ENCODE data around the gene FCGR3A.
"Not testable (repeated sequence)": the region's sequence is repeated elsewhere in the genome, so short reads cannot be mapped to it uniquely, and the experiment has no call there.

Gene FCGR3A

DNA sequence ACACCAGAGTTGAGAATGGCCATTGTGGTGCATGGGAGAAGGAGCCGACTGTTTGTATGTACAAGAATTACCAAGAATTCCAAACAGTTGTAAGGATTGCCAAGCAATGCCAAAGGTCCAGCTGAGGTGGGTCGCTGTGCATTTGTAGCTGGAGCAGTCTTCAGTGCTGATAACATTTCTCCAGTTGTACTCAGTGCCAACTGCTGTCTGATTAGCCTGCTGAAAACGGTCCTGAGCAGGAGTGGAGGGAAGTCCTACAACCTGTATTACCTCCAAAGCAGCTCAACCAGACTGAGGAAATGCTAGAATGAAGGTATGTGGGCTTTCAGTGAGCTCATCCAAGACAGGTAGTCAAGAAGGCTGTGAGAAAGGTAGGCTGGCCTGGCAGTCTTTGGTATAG lies 6.5 kb upstream of the FCGR3A start:
- not testable (repeated sequence) for DNase-seq

DNA sequence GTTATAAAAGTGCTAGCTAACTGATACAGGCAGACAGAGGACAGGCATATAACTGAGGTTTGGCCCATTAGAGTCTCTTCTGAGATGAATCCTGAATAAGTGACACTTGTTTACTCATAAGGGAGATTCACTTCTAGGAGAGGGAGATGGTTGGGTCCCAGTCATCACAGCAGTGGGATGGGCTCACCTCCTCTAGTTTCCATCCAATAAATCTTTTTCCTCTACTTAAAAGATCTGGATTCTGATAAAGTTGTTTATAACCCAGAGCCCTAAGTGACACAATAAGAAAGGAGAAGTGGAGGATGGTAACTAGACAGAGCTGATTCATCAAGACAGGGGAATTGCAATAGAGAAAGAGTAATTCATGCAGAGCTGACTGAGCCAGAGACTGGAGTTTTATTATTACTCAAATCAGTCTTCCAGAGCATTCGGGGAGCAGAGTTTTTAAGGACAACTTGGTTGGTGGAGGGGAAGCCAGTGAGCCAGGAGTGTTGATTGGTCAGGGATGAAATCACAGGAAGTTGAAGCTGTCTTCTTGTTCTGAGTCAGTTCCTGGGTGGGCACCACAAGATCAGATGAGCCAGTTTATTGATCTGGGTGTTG lies 5.3 kb upstream of the FCGR3A start:
- not testable (repeated sequence) for DNase-seq

- DNase-seq, result not testable (repeated sequence)
Observed at GRCh38 chr1:161554340-161554739, 4.7 kb upstream of the FCGR3A start.

DNA sequence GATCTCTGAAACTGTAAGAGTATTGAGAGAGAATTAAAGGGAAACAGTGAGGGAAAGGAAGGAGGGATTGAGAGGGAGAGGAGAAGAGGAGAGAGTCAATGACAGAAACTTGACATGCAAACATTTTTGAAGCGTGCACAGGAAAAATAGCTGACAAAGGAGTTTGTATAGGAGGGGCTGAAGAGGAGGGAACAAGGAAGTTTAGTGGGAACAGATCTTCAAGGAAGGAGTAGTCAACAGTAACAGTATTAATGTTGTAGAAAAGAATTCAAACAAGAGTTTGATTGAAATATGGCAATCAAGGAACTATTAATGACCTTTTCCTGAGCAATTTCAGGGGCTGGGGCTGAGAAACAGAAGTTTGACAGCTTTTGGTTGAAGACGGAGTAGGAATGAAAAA lies 4.0 kb upstream of the FCGR3A start:
- not testable (repeated sequence) for DNase-seq

- DNase-seq, result not testable (repeated sequence)
Observed at GRCh38 chr1:161550942-161551341, 1.3 kb upstream of the FCGR3A start.

DNA sequence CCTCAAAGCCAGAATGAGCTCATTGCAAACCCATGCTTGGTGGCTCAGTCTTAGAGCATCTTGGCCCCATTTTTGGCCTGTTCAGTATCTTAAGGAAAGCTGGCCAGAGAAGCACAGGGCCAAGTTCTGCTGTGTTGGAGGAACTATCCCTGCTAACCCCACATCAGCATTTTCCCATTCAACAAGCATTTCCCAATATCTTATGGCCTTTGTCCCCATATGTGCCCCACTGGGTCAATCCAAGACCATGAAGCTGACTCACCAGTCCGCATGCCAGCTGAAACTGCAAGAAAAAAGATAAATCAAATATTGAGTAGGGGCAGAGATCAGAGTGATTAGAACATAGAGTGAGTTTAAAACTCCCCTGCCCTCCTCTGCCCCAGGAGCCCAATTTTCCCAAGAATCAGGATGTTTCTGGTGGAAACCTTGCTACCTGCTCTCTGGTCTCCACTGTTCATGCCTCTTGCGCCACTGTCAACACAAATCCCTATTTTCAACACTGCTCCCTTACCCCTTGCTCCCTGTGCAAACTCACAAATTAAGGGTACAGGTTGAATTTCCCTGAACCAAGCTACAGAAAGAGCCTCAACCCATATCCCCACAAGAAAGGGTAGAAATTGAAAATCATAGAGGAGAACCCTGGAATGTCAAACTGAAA lies 740 bp downstream of the FCGR3A start:
- not testable (repeated sequence) for DNase-seq

DNA sequence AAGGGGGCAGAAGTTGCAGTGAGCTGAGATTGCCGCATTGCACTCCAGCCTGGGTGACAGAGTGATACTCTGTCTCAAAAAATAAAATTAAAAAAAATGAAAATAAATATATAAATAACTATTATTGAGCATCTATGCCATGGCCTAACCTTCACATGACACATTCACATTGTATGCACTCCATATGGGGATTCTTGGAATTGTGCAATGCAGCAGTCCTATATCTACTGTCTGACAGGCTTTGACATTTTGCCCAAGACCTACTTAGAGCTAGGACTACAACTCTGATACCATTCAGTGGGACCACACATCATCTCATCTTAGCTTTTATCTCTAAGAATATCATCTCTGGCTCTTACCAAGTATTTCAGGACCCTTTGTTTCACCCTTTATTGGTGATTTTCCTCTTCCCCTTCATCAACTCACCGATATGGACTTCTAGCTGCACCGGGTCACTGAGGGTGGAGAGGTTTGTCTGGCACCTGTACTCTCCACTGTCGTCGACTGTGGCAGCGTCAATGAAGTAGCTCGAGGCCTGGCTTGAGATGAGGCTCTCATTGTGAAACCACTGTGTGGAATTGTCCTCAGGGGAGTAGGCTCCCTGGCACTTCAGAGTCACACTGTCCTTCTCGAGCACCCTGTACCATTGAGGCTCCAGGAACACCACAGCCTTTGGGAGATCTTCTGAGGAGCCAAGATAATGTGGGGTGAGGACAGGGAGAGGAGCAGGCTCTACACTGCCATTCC lies 1.4 kb downstream of the FCGR3A start:
- not testable (repeated sequence) for DNase-seq

DNA sequence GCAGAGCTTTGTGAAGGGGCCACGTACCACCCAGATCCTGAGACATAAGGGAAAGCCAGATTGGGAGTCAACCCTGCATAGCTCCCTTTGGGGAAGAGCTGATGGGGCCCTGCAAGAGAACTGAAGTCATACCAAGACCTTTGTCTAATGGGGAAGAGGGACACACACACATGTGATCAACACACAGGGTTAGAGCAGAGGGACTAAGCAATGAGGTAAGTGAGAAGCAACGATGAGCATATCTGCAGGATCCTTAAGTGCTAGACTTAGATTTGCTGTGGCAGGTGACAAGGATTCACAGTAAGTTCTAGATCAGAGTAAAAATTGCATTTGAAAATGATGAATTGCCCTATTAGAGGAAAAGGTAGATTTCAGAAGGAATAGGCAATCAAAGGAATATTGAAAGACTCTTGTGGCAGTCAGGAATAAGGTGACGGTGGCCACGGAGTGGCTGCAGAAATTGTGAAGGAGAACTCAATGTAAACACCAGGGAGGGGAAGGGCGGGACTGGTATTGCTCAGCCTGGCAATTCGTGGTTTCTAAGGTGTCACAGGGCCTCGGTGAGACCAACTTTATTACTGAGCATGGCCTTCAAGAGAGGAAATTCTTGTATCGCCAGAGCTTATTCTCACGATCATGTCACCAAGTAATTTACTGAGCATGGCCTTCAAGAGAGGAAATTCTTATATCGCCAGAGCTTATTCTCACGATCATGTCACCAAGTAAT lies 4.5 kb downstream of the FCGR3A start:
- DNase-seq, result not testable (repeated sequence)

GRCh38 chr1:161543125-161543524 lies 6.5 kb downstream of the FCGR3A start:
- DNase-seq, result not testable (repeated sequence)

- not testable (repeated sequence) for DNase-seq
Observed at GRCh38 chr1:161542091-161542559, 7.5 kb downstream of the FCGR3A start.

DNA sequence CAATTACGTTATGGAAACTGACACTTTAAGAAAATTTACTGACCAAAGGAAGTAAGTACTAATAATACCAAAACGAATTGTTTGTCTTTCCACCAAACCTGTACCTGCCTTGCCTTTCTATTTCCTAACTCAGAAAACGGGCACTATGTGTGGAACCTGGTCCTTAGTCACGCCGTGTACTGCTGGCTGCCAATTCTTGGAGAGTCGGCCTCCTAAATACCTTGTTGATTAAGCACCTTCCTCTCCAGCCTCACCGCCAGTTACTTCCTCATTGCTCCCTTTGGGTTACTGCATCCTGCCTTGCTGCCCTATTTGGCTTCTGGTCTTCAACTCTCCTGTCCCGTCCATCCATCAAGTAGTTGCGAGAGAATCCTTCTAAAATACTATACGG lies 9.1 kb downstream of the FCGR3A start:
- not testable (repeated sequence) for DNase-seq

- peak; percentile 73 for DNase-seq
Observed at GRCh38 chr1:161539731-161540569, 9.7 kb downstream of the FCGR3A start.

GRCh38 chr1:161538925-161539479 lies 10.6 kb downstream of the FCGR3A start:
- DNase-seq, result not testable (repeated sequence)

GRCh38 chr1:161537068-161537669 lies 12.4 kb downstream of the FCGR3A start:
- not testable (repeated sequence) for DNase-seq

- DNase-seq, result not testable (repeated sequence)
Observed at GRCh38 chr1:161532644-161533567, 16.7 kb downstream of the FCGR3A start.

GRCh38 chr1:161531986-161532643 lies 17.5 kb downstream of the FCGR3A start:
- no peak for DNase-seq

- peak; percentile 78 for DNase-seq
Observed at GRCh38 chr1:161530671-161531641, 18.7 kb downstream of the FCGR3A start.

DNA sequence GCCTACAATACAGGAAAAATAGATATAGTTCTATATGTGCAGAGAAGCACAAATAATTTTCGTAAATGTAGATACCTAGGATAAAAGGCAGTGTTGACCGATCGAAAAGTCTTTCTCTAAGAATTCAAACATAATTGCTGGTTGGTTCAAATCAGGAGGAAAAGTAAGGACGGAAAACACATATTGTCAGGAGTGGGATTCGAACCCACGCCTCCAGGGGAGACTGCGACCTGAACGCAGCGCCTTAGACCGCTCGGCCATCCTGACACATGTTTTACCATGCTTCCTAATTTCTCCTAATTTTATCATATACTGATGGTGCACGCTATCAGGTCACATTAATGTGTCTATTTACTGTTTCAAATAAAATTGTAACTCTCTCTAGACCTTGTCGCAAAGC lies 19.5 kb downstream of the FCGR3A start:
- DNase-seq, result peak; percentile 54

Data from T-helper 9 cell (primary cell).